Activated effector memory CD4-positive, alpha-beta T cell treated with anti-CD3 and anti-CD28 coated beads, Interleukin-2, amount 50 U/mL, for 16 hours (primary cell): Measurements from ENCODE around the gene XPNPEP3.
"Not testable (repeated sequence)": the region's sequence is repeated elsewhere in the genome, so short reads cannot be mapped to it uniquely, and the experiment has no call there.

Source experiments
- DNase-seq: peaks from one replicate; pipeline ENCODE4 v3.0.0-alpha.2; 2020

Gene XPNPEP3

DNA sequence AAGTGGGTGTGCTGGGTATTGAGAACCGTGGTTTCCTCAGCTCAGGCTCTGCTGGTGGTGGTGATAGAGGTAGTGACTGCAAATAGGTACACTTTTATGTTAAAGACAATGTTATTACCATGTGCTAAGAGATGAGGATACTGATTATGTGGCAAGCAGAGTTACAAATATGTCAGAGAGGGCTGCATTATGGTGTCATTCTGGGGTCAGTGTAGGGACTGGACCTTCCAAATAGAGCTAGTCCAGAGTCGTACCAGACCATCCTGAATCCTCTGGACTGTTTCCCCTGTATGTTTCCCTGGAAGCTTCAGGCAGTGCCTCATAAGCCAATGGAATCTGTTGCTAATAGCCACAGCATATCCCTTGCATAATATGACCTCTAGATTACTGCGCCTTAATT lies 5.1 kb downstream of the XPNPEP3 start, which contains the start of gene DNAJB7:
Gene DNAJB7, minus strand, starts transcription at position 101 of the 400 bp plus-strand sequence. CDS start 119 bp downstream, outside the sequence.
- DNase-seq, result no peak

GRCh38 chr22:40862537-40862936 lies 5.6 kb downstream of the XPNPEP3 start:
- DNase-seq, result no peak

DNA sequence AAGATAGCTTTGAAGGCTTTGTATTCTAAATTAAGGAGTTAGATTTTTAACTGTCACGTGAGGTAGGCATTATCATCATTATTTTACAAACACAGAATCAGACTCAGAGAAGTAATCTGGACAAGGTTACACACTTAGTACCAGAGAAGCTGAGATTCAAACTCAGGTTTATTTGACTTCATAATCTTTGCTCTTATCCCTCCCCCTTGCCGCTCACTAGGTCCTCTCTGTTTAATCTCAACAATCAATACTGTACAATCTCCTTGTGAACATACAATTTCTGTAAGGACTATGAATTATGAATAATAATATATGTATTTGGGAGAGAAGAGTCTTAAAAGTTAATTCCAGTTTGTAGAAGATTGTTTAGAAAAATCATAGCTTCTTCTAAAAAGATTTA lies 10.2 kb downstream of the XPNPEP3 start:
- no peak for DNase-seq

- DNase-seq, result not testable (repeated sequence)
These were observed 11.4 kb downstream of the XPNPEP3 start for GRCh38 chr22:40868379-40868778.

GRCh38 chr22:40874016-40874415 lies 17.1 kb downstream of the XPNPEP3 start:
- no peak for DNase-seq

DNA sequence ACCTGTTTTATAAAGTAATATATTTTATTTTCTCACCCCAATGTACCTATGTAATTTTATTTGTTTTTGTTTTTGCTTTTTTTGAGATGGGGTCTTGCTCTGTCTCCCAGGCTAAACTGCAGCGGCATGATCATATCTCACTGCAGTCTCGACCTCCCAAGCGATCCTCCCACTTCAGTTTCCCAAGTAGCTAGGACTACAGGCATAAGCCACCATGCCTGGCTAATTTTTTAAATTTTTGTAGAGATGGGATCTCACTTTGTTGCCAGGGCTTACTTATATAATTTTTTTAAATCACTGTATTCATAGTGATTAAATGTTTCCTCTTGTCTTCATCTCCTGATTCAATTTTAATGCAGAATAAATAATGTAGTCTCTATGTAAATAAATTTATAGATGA lies 18.2 kb downstream of the XPNPEP3 start:
- no peak for DNase-seq

- no peak for DNase-seq
These were observed 20.0 kb downstream of the XPNPEP3 start for GRCh38 chr22:40876907-40877306.

DNA sequence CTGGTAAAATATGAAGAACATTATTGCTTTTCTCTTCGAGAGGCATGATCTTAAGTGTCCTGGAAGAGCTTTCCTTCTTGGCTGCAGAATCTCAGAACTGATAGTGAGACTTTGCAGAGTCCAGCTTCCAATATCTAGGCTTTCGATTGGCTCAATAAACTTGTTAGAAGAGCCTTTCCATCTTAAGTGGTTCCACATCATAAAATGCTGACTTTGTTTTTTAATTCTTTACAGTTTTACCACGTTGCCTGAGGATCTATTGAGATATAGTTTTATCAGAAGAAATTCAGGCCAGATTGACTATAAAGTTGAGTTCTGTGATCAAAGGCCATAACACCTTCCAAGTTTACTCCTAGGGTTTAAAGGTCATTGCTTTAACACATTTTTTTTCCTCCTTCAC lies 20.5 kb downstream of the XPNPEP3 start:
- DNase-seq, result no peak

DNA sequence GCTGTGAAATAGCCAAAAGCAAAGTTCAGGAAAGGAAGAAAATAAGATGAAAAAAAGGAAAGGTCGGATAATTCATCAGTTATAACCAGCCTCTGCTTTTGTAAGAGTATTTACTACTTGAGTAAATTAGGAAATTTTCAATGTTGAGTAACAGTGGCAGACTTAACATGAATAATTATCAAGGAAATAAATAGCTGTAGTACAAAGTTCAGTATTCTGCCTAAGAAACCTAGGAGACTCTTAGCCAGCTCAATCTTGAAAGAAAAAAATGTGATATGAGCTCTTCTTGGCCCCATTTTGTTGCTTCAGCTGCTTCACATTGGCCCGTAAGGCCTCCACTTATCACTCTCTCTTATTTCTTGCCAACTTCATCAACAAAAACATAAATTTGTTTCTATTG lies 22.0 kb downstream of the XPNPEP3 start:
- no peak for DNase-seq

DNA sequence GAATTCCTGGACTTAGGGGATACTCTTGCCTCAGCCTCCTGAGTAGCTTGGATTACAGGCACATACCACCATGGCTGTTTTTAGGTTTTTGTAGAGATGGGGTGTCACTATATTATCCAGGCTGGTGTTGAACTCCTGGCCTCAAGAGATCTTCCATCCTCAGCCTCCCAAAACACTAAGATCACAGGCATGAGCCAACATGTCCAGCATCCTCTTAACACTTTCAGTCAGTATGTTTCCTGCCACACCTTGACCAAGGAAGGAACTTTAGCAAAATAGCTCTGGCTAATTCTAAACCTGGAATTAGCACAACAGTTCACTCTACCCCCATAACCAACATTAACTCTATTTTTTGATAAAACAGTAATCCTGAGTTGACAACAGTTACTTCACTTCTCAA lies 32.2 kb downstream of the XPNPEP3 start:
- DNase-seq, result no peak

- DNase-seq, result no peak
These were observed 33.9 kb downstream of the XPNPEP3 start for GRCh38 chr22:40890881-40891280.

- no peak for DNase-seq
These were observed 37.5 kb downstream of the XPNPEP3 start for GRCh38 chr22:40894417-40894816.

DNA sequence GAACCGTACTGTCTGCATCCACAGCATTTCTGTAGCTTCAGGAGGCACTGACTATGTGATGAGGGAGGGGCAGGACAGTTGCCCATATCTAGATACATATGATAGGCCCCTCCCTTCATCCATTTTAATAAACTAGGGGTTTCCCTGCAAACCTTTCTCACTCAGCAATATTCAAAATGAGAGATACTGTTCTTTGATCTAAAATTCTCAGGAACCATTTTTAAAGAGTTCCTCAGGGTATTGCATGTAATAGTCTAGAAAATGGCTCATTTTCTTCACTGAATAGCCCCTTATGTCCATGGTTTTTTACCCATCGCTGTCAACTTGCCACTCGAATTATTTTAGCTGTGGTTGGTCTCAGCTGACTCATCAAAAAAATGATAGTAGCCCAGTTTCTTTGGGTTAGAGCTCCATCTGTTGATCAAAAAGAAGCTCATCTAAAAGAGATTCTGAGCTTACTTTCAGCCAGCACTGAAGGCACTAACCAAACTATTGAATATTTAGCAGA lies 42.0 kb downstream of the XPNPEP3 start:
- DNase-seq, result no peak

GRCh38 chr22:40904101-40904500 lies 47.2 kb downstream of the XPNPEP3 start:
- DNase-seq, result no peak

- no peak for DNase-seq
These were observed 51.9 kb downstream of the XPNPEP3 start for GRCh38 chr22:40908895-40909294.

- DNase-seq, result no peak
These were observed 54.8 kb downstream of the XPNPEP3 start for GRCh38 chr22:40911772-40912171.

GRCh38 chr22:40912987-40913386 lies 56.0 kb downstream of the XPNPEP3 start:
- DNase-seq, result not testable (repeated sequence)

DNA sequence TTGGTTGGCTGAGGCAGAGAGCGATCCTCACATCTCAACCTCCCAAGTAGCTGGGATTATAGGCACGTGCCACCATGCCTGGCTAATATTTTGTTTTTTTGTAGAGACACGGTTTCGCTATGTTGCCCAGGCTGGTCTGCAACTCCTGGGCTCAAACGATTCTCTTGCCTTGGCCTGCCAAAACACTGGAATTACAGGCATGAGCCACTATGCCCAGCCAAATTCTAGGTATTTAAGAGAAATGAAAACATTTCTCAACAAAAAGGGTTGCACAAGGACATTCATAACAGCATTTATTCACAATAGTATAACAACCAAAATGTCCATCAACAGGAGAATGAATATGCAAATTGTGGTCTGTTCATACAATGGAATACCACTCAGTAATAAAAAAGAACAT lies 62.5 kb downstream of the XPNPEP3 start:
- DNase-seq, result no peak

GRCh38 chr22:40920526-40920925 lies 63.6 kb downstream of the XPNPEP3 start:
- no peak for DNase-seq

DNA sequence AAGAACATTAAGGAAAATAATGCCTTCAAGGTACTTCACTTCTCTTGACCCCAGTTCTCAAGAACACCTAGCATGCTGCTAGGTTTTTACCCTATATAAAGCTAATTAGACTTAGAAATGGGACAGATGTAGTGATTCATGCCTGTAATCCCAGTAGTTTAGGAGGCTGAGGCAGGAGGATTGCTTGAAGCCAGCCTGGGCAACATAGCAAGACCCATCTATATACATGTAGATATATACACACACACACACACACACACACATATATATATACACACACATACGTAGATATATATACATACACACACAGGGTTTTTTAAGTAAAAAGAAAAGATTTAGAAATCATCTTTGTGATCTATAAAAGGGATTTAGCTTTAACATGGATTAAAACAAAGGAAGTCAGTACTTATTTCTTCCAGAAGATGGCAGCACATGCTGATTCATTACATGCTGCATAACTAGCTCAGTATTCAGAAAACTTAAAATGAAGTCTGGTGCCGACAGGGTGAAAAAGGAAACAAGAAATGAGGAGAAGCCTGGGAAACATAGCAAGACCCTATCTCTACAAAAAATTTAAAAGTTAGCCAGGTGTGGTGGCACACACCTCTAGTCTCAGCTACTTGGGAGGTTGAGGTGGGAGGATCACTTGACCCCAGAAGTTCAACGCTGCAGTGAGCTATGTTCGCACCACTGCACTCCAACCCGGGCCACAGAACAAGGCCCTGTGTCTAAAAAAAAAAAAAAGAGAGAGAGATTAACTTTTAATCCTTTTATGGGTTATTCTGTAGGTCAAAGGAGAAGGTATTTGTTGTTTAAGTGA lies 65.7 kb downstream of the XPNPEP3 start:
- no peak for DNase-seq

GRCh38 chr22:40928657-40929056 lies 71.7 kb downstream of the XPNPEP3 start:
- no peak for DNase-seq

DNA sequence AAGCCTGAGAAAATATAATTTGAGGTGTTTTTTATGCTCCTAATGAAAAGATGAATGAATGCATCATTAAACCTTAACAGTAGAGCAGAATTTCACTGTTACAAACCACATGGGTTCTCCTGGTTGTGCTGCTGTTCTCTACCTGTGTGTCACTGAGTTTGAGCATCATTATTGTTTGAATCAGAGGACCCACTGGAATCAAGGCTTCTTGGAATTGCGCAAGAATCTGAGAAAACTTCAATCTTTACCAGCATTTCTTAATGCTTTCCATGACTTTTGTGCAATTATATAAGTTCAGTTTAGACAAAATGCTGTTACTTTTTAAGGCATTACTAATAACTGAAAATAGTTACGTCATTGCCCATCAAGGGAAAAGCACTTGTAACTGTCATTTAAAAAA lies 75.4 kb downstream of the XPNPEP3 start:
- DNase-seq, result no peak

- no peak for DNase-seq
These were observed 82.3 kb downstream of the XPNPEP3 start for GRCh38 chr22:40939202-40939601.

- peak; percentile 99 for DNase-seq
These were observed 94.2 kb downstream of the XPNPEP3 start, which contains the start of gene RBX1 for GRCh38 chr22:40950962-40951794. TSS of gene RBX1 (plus strand) at chr22:40951378. CDS start at chr22:40951399, 21 bp downstream.
